Erythroblast (primary cell): Measurements from ENCODE around the gene YPEL5.
"Not testable (repeated sequence)": the region's sequence is repeated elsewhere in the genome, so short reads cannot be mapped to it uniquely, and the experiment has no call there.

Source experiments
- DNase-seq, 2 experiments: peaks; one replicate each; lab custom pipeline; 2025; lab: John Stamatoyannopoulos, UW
- GATA1 ChIP-seq: IDR thresholded peaks from 2 replicates; pipeline ENCODE4 v1.6.1; 2011; ENCODE audit warnings: low read depth, mild to moderate bottlenecking, control low read depth, low read length, moderate library complexity
- POLR2A ChIP-seq: IDR thresholded peaks from 2 replicates; pipeline ENCODE4 v1.6.1; 2011; ENCODE audit warnings: mild to moderate bottlenecking, low read length

YPEL5 gene

GRCh38 chr2:30146337-30147195, at the start of gene YPEL5:
YPEL5 (plus strand) TSS chr2:30147007; CDS start chr2:30156652, 9,645 bp downstream.
- peak; percentile 99 to 100 for DNase-seq
- TF ChIP-seq POLR2A (peak; percentile 80), GATA1 (no peak)

GRCh38 chr2:30098266-30099005, 48.4 kb upstream of the YPEL5 start:
- no peak for TF ChIP-seq POLR2A
- no peak for TF ChIP-seq GATA1
- no peak for DNase-seq

- not testable (repeated sequence) for DNase-seq
Measured at GRCh38 chr2:30099366-30099765, 47.4 kb upstream of the YPEL5 start.

GRCh38 chr2:30100691-30101090, 46.1 kb upstream of the YPEL5 start:
- not testable (repeated sequence) for DNase-seq

- no peak for DNase-seq
- TF ChIP-seq GATA1 (no peak), POLR2A (no peak)
Measured at GRCh38 chr2:30104307-30104706, 42.5 kb upstream of the YPEL5 start.

- DNase-seq = no peak
- no peak for TF ChIP-seq GATA1
- TF ChIP-seq POLR2A = no peak
Measured at GRCh38 chr2:30105556-30105955, 41.3 kb upstream of the YPEL5 start.

- no peak for DNase-seq
- no peak for TF ChIP-seq POLR2A
- no peak for TF ChIP-seq GATA1
Measured at GRCh38 chr2:30106543-30106942, 40.3 kb upstream of the YPEL5 start.

- TF ChIP-seq GATA1 (no peak), POLR2A (no peak)
- no peak for DNase-seq
Measured at GRCh38 chr2:30108192-30108591, 38.6 kb upstream of the YPEL5 start.

- no peak for DNase-seq
- TF ChIP-seq POLR2A = no peak
- no peak for TF ChIP-seq GATA1
Measured at GRCh38 chr2:30108851-30109250, 38.0 kb upstream of the YPEL5 start.

- DNase-seq = no peak
- TF ChIP-seq POLR2A (no peak), GATA1 (no peak)
Measured at GRCh38 chr2:30109856-30110255, 37.0 kb upstream of the YPEL5 start.

- DNase-seq = no peak
- TF ChIP-seq GATA1 = no peak
- TF ChIP-seq POLR2A = no peak
Measured at GRCh38 chr2:30110773-30111172, 36.0 kb upstream of the YPEL5 start.

GRCh38 chr2:30111186-30111585, 35.6 kb upstream of the YPEL5 start:
- DNase-seq = not testable (repeated sequence)

- TF ChIP-seq POLR2A (no peak), GATA1 (no peak)
- no peak for DNase-seq
Measured at GRCh38 chr2:30112561-30112960, 34.2 kb upstream of the YPEL5 start.

- DNase-seq = no peak
Measured at GRCh38 chr2:30113617-30114293, 33.1 kb upstream of the YPEL5 start.

More at GRCh38 chr2:30113617-30114293, 33.1 kb upstream of the YPEL5 start:
- TF ChIP-seq GATA1 (no peak), POLR2A (no peak)
